GM18511 (cell line): ENCODE results near the gene SLC35A4.
"Not testable (repeated sequence)": the region's sequence is repeated elsewhere in the genome, so short reads cannot be mapped to it uniquely, and the experiment has no call there.

Experiments
- ATAC-seq: cut with Tn5 transposase; IDR thresholded peaks from one replicate; pipeline ENCODE4 v1.9.1; 2021; ENCODE audit warnings: mild to moderate bottlenecking, moderate library complexity; ENCODE audit not compliant: unreplicated experiment

Gene SLC35A4

GRCh38 chr5:140588311-140589070 is 23.9 kb downstream of the SLC35A4 start:
- no peak for ATAC-seq

DNA sequence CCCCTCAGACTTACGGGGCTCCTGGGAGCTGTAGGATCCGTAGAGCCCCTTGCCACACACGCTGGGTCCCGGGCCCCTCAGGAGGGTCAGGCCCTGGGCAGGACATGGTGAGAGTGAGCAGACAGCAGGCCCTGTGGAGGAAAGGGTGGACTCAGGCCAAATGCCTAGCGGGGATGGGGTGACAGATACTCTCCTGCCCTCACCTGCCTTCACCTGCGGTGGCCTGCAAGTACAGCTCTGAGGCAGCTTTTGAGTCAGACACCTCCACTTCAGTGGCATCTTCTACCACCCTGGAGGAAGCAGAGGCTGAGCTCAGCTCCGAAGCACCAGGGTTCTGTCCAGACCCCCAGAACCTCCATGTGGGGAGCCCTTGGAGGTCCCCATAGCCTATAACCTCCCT is 26.2 kb downstream of the SLC35A4 start:
- no peak for ATAC-seq

- no peak for ATAC-seq
These were observed 27.2 kb downstream of the SLC35A4 start for GRCh38 chr5:140591747-140592372.

- not testable (repeated sequence) for ATAC-seq
These were observed 28.4 kb downstream of the SLC35A4 start for GRCh38 chr5:140593070-140593469.

- ATAC-seq = no peak
These were observed 29.5 kb downstream of the SLC35A4 start for GRCh38 chr5:140594169-140594568.

DNA sequence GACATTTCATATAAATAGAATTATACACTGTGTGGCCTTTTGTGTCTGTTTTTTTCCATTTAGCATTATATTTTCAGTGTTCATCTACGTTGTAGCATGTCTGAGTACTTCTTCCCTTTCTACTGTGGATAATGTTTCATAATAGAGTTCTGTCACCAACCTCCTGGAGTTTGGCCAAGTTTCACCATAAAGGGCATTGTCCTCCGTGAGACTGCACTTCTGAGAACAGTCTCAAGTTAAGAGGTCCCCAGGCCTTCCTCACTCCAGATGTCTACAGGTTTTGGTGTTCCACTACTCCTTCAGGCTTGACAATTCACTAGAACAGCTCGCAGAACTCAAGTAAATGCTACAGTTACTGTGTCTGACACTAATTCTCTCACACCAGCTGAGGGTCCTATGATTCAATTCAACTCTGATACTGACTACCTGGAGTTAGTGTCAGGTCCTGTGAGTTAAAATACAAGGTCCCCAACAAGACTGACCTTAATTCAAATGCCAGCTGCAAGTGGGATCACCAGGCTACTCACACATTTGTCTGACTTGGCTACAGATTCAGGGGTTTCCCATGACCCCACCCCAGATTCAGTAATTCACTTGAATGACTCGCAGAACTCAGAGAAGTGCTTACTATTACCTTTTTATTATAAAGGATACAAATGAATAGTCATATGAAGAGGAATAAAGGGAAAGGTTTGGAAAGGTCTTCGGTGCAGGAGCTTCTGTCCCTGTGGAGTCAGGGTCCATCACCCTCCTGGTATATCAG is 31.1 kb downstream of the SLC35A4 start:
- ATAC-seq = no peak

DNA sequence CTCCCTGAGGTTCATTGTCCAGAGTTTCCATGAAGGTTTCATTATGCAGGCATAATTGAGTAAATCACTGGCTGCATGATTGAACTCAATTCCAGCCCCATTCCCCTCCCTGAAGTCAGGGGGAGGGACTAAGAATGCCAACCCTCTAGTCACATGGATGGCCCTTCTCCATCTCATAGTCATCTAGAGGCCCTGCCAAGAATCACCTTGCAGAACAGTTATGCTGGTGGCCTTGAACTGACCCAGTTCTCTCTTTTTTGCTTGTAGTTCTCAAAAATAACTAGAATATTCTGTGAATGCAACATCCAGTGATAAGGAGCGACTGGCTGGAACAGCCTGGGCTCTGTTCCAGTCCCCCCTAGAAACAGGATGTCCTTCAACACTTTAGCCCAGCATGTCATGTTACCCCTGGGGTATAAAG is 31.7 kb downstream of the SLC35A4 start:
- ATAC-seq = no peak

GRCh38 chr5:140598836-140599235 is 34.2 kb downstream of the SLC35A4 start:
- no peak for ATAC-seq

DNA sequence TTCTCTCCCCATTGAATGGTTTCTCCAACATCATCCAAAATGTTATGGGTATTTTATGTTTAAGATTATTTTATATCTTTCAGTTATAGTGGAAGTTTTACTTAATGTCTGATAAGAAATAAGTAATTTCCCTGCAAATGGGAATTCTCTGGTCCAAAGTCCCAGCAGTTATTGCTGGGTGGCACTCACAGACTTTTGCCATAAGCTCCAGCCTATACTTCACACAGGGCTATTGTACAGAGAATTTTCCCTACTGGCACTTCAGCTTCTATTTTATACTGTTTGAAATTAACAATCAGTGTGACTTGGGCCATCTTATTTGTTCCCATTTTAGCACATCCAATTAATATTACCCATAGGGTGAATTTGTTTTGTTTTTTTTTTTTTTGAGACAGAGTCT is 35.5 kb downstream of the SLC35A4 start:
- no peak for ATAC-seq

DNA sequence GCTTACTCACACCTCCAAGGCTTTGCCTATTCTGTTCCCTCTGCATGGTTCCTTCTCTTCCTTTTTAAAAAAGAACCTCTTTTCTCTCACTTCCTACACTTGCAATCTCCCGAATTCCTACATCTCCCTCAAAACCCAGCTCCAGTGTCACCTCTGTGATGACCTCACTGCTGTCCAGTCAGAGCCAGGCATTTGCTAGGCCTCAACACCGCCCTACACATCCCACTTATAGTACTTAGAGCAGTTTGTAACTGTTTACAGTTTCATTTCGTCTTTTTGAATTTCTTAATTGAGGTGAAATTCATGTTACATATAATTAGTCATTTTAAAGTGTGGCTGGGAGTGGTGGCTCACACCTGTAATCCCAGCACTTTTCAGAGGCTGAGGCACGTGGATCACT is 37.5 kb downstream of the SLC35A4 start:
- no peak for ATAC-seq

- not testable (repeated sequence) for ATAC-seq
These were observed 38.7 kb downstream of the SLC35A4 start for GRCh38 chr5:140603446-140603698.

- no peak for ATAC-seq
These were observed 39.1 kb downstream of the SLC35A4 start for GRCh38 chr5:140603734-140604133.

GRCh38 chr5:140605879-140606278 is 41.3 kb downstream of the SLC35A4 start:
- no peak for ATAC-seq

GRCh38 chr5:140607031-140607430 is 42.4 kb downstream of the SLC35A4 start:
- ATAC-seq = no peak

DNA sequence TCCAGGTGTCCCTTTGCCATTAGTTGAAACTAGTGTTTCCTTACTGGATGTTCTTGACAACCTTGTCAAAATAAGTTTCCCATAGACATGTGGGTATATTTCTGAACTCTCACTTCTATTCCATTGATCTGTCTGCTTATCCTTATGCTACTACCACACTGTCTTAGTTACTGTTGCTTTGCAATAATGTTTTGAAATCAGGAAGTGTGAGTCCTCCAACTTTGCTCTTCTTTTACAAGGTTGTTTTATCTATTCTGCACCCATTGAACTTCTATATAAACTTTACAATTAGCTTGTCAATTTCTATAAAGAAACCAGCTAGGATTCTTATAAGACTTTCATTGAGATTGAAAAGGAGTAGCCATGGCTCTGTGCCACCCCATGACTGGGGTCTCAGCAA is 44.1 kb downstream of the SLC35A4 start:
- ATAC-seq = no peak

DNA sequence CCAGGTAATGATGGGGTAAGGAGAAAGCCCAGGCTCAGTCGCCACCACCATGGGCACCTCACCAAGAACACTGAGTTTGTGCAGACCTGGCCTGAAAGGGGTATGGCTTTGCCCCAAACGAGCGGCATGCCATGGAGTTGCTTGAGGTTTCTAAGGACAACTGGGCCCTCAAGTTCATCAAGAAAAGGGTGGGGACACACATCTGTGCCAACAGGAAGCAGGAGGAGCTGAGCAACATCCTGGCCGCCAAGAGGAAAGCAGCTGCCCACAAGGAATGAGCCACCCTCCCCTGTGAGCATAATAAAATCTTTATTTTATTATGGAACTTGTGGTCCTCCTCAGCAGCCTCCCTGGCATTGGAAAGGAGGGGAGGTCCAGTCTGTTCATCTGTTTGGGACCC is 44.5 kb downstream of the SLC35A4 start:
- no peak for ATAC-seq

DNA sequence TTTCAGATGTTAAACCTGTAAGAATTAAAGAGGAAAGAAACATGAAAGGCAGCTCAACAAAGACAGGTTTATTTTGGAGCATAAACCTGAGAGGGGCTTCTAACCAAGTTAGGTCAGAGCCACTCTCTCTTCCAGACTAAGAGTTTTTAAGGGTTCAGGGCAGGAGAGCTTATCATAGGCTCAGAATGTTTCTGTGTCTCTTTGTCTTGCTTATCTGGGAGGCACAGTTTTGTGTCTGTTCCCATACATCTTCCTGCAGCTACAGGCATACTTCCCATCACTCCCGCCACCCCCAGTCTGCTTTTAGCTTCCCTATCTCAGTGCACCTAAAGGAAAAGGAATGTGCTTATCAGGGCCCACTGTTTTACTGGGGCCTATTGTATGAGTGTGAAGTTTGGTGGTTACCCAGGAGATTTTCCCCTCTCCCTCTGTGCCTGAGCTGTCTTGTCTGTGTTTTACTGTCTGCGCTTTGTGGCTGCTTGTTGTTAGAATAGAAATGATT is 46.4 kb downstream of the SLC35A4 start:
- ATAC-seq = no peak
